ENCODE results near the gene USP53. TPM values are rescaled to one million over a fixed set of nuclear protein-coding genes. Genes with fewer than 3 reads are reported as not detected.

USP53 gene
- total and polyA plus RNA-seq, 10 of the 15 experiments (the other 5 are each of a cell fraction or from before 2014, with no cell fraction given) = 0.23 to 4.0 (median 2.7) TPM

DNA sequence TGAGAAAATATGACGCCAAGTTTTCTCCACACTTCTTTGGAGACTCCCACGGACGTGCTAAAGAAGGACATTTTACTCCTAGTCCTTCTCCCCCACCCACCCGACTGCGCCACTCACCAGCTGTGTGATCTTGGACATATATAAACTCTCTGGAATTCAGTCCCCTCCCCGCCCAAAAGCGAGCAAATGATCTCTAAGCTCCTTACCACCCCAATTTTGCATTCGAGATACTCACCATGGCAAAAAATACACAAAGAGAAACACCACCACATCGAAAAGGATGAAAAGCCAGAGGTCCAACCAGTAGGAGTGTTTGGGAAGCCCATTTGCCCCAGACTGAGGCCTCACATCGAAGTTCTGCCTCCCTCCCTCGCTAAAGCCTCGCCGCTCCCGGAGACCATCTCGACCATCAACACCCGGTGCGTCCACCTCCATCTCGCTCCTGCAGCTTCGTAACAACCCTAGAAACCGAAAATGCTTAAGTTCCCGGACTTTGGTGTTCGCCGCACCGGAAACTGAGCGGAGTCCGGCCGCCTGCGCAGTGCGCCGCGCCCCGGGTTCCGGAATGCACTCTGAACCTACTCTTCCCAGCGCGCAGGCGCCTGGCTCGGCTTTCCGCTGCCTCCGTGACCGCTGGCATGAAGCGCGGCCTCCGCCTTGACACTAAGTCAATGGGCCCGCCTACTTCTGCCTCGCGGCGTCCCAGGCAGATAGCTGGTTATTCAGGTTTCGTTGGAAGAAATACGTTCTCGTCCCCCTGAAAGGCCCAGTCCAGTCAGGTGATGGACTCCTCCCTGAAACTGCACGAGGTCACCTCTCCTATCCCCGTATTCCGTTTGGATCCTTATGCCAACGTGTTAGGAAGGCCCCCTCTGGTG lies 87.8 kb downstream of the USP53 start (continued):
- TF ChIP-seq, protein P1, sequence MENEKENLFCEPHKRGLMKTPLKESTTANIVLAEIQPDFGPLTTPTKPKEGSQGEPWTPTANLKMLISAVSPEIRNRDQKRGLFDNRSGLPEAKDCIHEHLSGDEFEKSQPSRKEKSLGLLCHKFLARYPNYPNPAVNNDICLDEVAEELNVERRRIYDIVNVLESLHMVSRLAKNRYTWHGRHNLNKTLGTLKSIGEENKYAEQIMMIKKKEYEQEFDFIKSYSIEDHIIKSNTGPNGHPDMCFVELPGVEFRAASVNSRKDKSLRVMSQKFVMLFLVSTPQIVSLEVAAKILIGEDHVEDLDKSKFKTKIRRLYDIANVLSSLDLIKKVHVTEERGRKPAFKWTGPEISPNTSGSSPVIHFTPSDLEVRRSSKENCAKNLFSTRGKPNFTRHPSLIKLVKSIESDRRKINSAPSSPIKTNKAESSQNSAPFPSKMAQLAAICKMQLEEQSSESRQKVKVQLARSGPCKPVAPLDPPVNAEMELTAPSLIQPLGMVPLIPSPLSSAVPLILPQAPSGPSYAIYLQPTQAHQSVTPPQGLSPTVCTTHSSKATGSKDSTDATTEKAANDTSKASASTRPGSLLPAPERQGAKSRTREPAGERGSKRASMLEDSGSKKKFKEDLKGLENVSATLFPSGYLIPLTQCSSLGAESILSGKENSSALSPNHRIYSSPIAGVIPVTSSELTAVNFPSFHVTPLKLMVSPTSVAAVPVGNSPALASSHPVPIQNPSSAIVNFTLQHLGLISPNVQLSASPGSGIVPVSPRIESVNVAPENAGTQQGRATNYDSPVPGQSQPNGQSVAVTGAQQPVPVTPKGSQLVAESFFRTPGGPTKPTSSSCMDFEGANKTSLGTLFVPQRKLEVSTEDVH (IDR thresholded peaks at IDR 0.05; ENCODE audit: low read depth, partially characterized antibody) = no peak
- TF ChIP-seq NRF1 (conservative IDR thresholded peaks at IDR 0.05; ENCODE audit: low read depth, low read length) = peak; percentile 83
- peak in 1 of 2 experiments; percentile 48; a peak in 1 of 4 replicates for TF ChIP-seq IKZF2 (IDR thresholded peaks at IDR 0.05)
- peak; percentile 83; the same call in 1 of the 2 replicates for TF ChIP-seq ASH2L (IDR thresholded peaks at IDR 0.05; ENCODE audit: borderline replicate concordance, low read depth)
- no peak for TF ChIP-seq ZBED1 (IDR thresholded peaks at IDR 0.05; ENCODE audit: borderline replicate concordance)
- TF ChIP-seq, protein P2, sequence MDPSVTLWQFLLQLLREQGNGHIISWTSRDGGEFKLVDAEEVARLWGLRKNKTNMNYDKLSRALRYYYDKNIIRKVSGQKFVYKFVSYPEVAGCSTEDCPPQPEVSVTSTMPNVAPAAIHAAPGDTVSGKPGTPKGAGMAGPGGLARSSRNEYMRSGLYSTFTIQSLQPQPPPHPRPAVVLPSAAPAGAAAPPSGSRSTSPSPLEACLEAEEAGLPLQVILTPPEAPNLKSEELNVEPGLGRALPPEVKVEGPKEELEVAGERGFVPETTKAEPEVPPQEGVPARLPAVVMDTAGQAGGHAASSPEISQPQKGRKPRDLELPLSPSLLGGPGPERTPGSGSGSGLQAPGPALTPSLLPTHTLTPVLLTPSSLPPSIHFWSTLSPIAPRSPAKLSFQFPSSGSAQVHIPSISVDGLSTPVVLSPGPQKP (IDR thresholded peaks at IDR 0.05; ENCODE audit: low read depth, low read length) = no peak; the same call in none of the 2 replicates
- TF ChIP-seq, protein P3, sequence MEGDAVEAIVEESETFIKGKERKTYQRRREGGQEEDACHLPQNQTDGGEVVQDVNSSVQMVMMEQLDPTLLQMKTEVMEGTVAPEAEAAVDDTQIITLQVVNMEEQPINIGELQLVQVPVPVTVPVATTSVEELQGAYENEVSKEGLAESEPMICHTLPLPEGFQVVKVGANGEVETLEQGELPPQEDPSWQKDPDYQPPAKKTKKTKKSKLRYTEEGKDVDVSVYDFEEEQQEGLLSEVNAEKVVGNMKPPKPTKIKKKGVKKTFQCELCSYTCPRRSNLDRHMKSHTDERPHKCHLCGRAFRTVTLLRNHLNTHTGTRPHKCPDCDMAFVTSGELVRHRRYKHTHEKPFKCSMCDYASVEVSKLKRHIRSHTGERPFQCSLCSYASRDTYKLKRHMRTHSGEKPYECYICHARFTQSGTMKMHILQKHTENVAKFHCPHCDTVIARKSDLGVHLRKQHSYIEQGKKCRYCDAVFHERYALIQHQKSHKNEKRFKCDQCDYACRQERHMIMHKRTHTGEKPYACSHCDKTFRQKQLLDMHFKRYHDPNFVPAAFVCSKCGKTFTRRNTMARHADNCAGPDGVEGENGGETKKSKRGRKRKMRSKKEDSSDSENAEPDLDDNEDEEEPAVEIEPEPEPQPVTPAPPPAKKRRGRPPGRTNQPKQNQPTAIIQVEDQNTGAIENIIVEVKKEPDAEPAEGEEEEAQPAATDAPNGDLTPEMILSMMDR (IDR thresholded peaks at IDR 0.05 in 2 of 3, conservative IDR thresholded peaks at IDR 0.05 in 1 of 3; ENCODE audit: control insufficient read depth in 2 of 3, extremely low read depth in 1 of 3, insufficient read depth in 1 of 3, low read depth in 3 of 3, low read length in 3 of 3) = 0 out of 6 replicates have a peak, but pooled peaks of 2 of the 3 experiments have one; percentile 14 to 18
- no peak for TF ChIP-seq SPI1 (IDR thresholded peaks at IDR 0.05; ENCODE audit: borderline replicate concordance, insufficient read depth, low read depth, low read length)
- no peak; the same call in 1 of the 2 replicates for TF ChIP-seq ZNF207 (IDR thresholded peaks at IDR 0.05; ENCODE audit: borderline replicate concordance)
- TF ChIP-seq, protein P4, sequence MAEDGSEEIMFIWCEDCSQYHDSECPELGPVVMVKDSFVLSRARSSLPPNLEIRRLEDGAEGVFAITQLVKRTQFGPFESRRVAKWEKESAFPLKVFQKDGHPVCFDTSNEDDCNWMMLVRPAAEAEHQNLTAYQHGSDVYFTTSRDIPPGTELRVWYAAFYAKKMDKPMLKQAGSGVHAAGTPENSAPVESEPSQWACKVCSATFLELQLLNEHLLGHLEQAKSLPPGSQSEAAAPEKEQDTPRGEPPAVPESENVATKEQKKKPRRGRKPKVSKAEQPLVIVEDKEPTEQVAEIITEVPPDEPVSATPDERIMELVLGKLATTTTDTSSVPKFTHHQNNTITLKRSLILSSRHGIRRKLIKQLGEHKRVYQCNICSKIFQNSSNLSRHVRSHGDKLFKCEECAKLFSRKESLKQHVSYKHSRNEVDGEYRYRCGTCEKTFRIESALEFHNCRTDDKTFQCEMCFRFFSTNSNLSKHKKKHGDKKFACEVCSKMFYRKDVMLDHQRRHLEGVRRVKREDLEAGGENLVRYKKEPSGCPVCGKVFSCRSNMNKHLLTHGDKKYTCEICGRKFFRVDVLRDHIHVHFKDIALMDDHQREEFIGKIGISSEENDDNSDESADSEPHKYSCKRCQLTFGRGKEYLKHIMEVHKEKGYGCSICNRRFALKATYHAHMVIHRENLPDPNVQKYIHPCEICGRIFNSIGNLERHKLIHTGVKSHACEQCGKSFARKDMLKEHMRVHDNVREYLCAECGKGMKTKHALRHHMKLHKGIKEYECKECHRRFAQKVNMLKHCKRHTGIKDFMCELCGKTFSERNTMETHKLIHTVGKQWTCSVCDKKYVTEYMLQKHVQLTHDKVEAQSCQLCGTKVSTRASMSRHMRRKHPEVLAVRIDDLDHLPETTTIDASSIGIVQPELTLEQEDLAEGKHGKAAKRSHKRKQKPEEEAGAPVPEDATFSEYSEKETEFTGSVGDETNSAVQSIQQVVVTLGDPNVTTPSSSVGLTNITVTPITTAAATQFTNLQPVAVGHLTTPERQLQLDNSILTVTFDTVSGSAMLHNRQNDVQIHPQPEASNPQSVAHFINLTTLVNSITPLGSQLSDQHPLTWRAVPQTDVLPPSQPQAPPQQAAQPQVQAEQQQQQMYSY (CRISPR knock-in tag; IDR thresholded peaks at IDR 0.05) = no peak
- TF ChIP-seq KAT2A (conservative IDR thresholded peaks at IDR 0.05; ENCODE audit: control insufficient read depth, low read depth, low read length) = no peak
- TF ChIP-seq LARP7 (IDR thresholded peaks at IDR 0.05) = peak; percentile 57; the same call in 1 of the 2 replicates
- TF ChIP-seq RAD21 (IDR thresholded peaks at IDR 0.05; ENCODE audit: insufficient read depth, low read depth, low read length) = no peak
- 0 out of 2 replicates have a peak, but pooled peaks have one; percentile 51 for TF ChIP-seq MEF2A (IDR thresholded peaks at IDR 0.05; ENCODE audit: insufficient read depth, low read depth, low read length)
- no peak for TF ChIP-seq ZNF622 (IDR thresholded peaks at IDR 0.05)
- TF ChIP-seq GATAD2B (conservative IDR thresholded peaks at IDR 0.05; ENCODE audit: low read depth) = no peak
- TF ChIP-seq POLR2AphosphoS2 (IDR thresholded peaks at IDR 0.05; ENCODE audit: low read depth, low read length) = peak; percentile 59; the same call in 1 of the 2 replicates
- TF ChIP-seq TARDBP (IDR thresholded peaks at IDR 0.05; ENCODE audit: borderline replicate concordance) = no peak

Data from GM12878 (cell line).